Middle frontal gyrus (tissue), 1 donor: Measurements from ENCODE around the gene HOOK2.

ENCODE experiments used
- DNase-seq: peaks from one replicate; pipeline ENCODE4 v3.0.0-alpha.2; 2015; ENCODE audit warnings: low spot score; ENCODE audit errors: extremely low spot score

HOOK2 gene

GRCh38 chr19:12794196-12794941 is 19.0 kb upstream of the HOOK2 start:
- DNase-seq = no peak

- peak; percentile 92 for DNase-seq
Measured at GRCh38 chr19:12793290-12794195, 18.2 kb upstream of the HOOK2 start.

GRCh38 chr19:12792853-12793289 is 17.5 kb upstream of the HOOK2 start:
- no peak for DNase-seq

GRCh38 chr19:12792051-12792852 is 16.9 kb upstream of the HOOK2 start:
- no peak for DNase-seq

- peak; percentile 95 for DNase-seq
Measured at GRCh38 chr19:12791345-12792050, 16.1 kb upstream of the HOOK2 start, which contains the start of gene JUNB. Gene JUNB (plus strand): TSS chr19:12791486. CDS start chr19:12791772, 286 bp downstream.

- DNase-seq = no peak
Measured at GRCh38 chr19:12790628-12791344, 15.4 kb upstream of the HOOK2 start.

- peak; percentile 84 for DNase-seq
Measured at GRCh38 chr19:12789904-12790619, 14.7 kb upstream of the HOOK2 start.

GRCh38 chr19:12789098-12789903 is 13.9 kb upstream of the HOOK2 start:
- no peak for DNase-seq

GRCh38 chr19:12788682-12789097 is 13.3 kb upstream of the HOOK2 start:
- DNase-seq = no peak

GRCh38 chr19:12788042-12788681 is 12.8 kb upstream of the HOOK2 start:
- no peak for DNase-seq

- no peak for DNase-seq
Measured at GRCh38 chr19:12787458-12787857, 12.1 kb upstream of the HOOK2 start.

- no peak for DNase-seq
Measured at GRCh38 chr19:12786952-12787351, 11.6 kb upstream of the HOOK2 start.

GRCh38 chr19:12786141-12786870 is 11.0 kb upstream of the HOOK2 start:
- DNase-seq = no peak

GRCh38 chr19:12785431-12786031 is 10.2 kb upstream of the HOOK2 start:
- DNase-seq = no peak

- DNase-seq = no peak
Measured at GRCh38 chr19:12784871-12785430, 9.6 kb upstream of the HOOK2 start.

- no peak for DNase-seq
Measured at GRCh38 chr19:12784394-12784870, 9.1 kb upstream of the HOOK2 start.
